ENCODE measurements around the gene SIGMAR1.

SIGMAR1 gene

GRCh38 chr9:34606190-34606589 lies 31.4 kb downstream of the SIGMAR1 start:
- intact Hi-C loops (cut with DNase I; ENCODE audit: low total_unique reads), result no loop called here
- Histone ChIP-seq H3K27me3 (no peaks in the 10 kb centered on the region), H3K36me3 (no peaks in the 10 kb centered on the region), H3K4me1 (peaks cover 0 to 7% (median 4%) of the 10 kb centered on the region in 4 donors), H3K4me3 (no peak overlapping the region), H3K9me3 (no peaks in the 10 kb centered on the region), H3K27ac (no peak overlapping the region)
- DNase-seq, result no peak
- TF ChIP-seq, protein P1, sequence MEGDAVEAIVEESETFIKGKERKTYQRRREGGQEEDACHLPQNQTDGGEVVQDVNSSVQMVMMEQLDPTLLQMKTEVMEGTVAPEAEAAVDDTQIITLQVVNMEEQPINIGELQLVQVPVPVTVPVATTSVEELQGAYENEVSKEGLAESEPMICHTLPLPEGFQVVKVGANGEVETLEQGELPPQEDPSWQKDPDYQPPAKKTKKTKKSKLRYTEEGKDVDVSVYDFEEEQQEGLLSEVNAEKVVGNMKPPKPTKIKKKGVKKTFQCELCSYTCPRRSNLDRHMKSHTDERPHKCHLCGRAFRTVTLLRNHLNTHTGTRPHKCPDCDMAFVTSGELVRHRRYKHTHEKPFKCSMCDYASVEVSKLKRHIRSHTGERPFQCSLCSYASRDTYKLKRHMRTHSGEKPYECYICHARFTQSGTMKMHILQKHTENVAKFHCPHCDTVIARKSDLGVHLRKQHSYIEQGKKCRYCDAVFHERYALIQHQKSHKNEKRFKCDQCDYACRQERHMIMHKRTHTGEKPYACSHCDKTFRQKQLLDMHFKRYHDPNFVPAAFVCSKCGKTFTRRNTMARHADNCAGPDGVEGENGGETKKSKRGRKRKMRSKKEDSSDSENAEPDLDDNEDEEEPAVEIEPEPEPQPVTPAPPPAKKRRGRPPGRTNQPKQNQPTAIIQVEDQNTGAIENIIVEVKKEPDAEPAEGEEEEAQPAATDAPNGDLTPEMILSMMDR (IDR thresholded peaks at IDR 0.05), result no peak

DNA sequence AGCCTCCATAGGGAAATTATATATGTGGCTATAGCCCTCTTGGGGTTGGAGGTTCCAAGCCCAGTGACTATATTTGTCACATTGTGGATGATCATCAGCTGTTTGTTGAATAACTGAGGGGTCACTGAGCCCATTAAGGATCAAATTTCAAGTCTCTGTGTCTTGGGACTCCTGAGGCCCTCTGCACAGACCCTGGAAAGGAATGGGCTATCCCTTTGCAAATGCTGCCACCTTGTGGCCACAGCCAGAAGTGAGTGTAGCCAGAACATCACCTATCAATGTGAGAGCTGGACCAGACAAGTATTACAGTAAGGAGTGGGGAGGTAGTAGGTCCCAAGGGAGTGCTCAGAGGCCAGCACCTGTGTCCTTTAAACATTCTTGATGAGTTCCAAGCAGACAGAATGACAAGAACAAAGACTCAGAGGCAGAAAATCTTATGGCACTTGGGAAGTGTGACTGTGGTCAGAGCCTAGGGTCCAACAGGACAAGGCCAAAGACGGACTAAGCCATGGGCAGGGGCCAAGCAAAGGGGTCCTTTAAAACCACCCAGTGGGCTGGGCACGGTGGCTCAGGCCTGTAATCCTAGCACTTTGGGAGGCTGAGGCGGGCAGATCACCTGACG lies 33.9 kb downstream of the SIGMAR1 start:
- Histone ChIP-seq H3K9me3 (no peaks in the 10 kb centered on the region), H3K27me3 (no peaks in the 10 kb centered on the region), H3K36me3 (no peaks in the 10 kb centered on the region), H3K4me3 (no peak overlapping the region), H3K4me1 (no peaks in the 10 kb centered on the region), H3K27ac (no peak overlapping the region)
- DNase-seq, result peak; percentile 85
- intact Hi-C loops (cut with DNase I; ENCODE audit: low total_unique reads), result no loop called here
- TF ChIP-seq, protein P1 (IDR thresholded peaks at IDR 0.05), result peak; percentile 87 to 88

GRCh38 chr9:34601937-34602573 lies 35.5 kb downstream of the SIGMAR1 start:
- no peak for DNase-seq
- TF ChIP-seq, protein P1 (IDR thresholded peaks at IDR 0.05), result no peak
- Histone ChIP-seq H3K4me3 (no peak overlapping the region), H3K36me3 (no peaks in the 10 kb centered on the region), H3K9me3 (no peaks in the 10 kb centered on the region), H3K27ac (no peak overlapping the region), H3K4me1 (no peaks in the 10 kb centered on the region), H3K27me3 (peaks cover 0 to 4% of the 10 kb centered on the region in 2 donors)
- intact Hi-C loops (cut with DNase I; ENCODE audit: low total_unique reads), result no loop called here

- no peaks in the 10 kb centered on the region for H3K9me3 ChIP-seq
- H3K27ac ChIP-seq, result no peak overlapping the region
- intact Hi-C loops (cut with DNase I; ENCODE audit: low total_unique reads), result no loop called here
- H3K4me1 ChIP-seq, result no peaks in the 10 kb centered on the region
- no peak overlapping the region for H3K4me3 ChIP-seq
- TF ChIP-seq, protein P1 (IDR thresholded peaks at IDR 0.05), result no peak
- no peaks in the 10 kb centered on the region for H3K36me3 ChIP-seq
- DNase-seq, result no peak
- H3K27me3 ChIP-seq, result peaks cover 0 to 4% of the 10 kb centered on the region in 2 donors
Observed at GRCh38 chr9:34600908-34601307, 36.7 kb downstream of the SIGMAR1 start.

DNA sequence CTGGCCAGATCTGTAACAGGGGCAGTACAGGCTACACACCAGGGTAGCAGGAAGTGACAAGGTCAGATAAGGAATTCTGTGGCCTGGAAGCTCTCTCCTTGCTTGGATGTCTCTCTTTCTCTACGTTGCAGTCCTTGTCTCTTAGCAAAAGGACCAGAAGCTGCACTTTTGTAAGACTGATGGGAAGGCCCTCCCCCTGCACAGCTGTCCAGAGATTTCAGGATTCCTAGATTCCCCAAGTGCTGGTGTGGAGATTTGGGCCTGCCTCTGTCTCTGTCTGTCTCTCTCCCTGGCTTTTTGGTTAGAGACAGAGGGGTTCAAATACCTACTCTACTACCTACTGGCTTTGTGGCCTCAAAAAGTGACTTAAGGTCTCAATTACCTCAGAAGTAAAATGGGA lies 38.0 kb downstream of the SIGMAR1 start:
- H3K4me1 ChIP-seq, result peaks cover 0 to 2% (median 0%) of the 10 kb centered on the region in 4 donors
- H3K4me3 ChIP-seq, result no peak overlapping the region
- TF ChIP-seq, protein P1 (IDR thresholded peaks at IDR 0.05), result no peak
- H3K9me3 ChIP-seq, result no peaks in the 10 kb centered on the region
- intact Hi-C loops (cut with DNase I; ENCODE audit: low total_unique reads), result no loop called here
- peaks cover 0 to 4% of the 10 kb centered on the region in 2 donors for H3K27me3 ChIP-seq
- no peak for DNase-seq
- no peak overlapping the region for H3K27ac ChIP-seq
- no peaks in the 10 kb centered on the region for H3K36me3 ChIP-seq

All from tibial artery (tissue), 4 donors.